ENCODE data around the gene ATXN1.

- TF ChIP-seq CTCF (conservative IDR thresholded peaks at IDR 0.05; ENCODE audit: low read length): no peak
- TF ChIP-seq EZH2phosphoT487 (IDR thresholded peaks at IDR 0.05; ENCODE audit: borderline replicate concordance): no peak
Measured at GRCh38 chr6:16471910-16472297, 289.4 kb downstream of the ATXN1 start.

Measured in Loucy (cell line).